ENCODE results near the gene P3H2.

The P3H2 gene

DNA sequence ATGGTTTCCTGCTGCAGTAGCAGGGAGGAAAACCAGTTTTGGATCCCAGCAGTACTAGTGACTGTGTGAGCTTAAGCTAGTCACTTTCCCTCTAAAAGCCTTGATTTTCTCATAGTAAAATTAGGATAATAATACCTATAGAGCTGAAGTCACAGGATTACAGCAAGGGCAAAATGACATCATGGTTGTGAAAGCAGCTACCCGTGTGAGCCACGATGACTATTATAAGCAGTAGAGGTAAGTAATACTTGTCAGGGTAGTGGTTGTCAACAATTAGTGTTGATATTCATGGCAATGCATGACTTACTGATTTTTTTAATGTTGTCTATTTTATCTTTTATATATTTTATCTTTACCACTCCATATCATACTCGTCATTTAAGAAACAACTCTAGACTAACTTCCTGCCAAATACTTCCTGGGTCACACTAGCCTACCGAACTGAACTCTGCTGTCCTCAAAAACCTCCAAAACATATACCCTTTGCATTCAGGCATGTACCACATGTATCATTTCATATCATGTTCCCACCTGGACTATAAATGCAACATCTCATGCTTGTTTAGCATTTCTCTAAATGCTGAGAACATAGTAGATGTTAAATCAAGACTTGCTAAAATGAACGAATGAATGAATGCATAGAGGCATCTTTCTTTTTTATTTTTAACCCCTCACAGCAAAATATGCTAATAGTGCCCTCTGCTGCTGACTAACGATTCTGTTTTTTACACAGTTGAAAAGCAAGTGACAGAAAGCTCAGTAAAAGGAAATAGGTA lies 172.6 kb downstream of the P3H2 start:
- DNase-seq (ENCODE audit: low read depth in 3 of 3, low spot score in 1 of 3): no peak

DNA sequence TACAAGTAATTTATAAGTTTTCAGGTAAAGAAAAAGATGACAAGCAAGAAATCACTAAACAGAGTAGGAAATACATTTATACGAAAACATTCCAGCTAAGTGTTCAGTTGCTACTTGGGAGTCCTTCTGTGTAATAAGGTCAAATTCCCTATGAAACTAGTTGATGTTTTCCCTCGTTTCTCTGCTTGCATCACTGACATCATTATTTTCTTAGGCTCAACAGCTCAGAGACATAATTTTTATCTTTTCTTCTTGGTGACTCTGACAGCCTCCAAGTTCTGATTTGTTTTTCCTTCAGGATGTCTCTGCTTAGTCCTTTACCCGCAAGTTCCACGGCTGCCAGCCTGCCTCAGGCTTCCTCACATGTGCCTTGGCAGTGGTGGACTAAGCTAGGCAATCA lies 173.6 kb downstream of the P3H2 start:
- no peak for DNase-seq (ENCODE audit: low read depth in 3 of 3, low spot score in 1 of 3)

DNA sequence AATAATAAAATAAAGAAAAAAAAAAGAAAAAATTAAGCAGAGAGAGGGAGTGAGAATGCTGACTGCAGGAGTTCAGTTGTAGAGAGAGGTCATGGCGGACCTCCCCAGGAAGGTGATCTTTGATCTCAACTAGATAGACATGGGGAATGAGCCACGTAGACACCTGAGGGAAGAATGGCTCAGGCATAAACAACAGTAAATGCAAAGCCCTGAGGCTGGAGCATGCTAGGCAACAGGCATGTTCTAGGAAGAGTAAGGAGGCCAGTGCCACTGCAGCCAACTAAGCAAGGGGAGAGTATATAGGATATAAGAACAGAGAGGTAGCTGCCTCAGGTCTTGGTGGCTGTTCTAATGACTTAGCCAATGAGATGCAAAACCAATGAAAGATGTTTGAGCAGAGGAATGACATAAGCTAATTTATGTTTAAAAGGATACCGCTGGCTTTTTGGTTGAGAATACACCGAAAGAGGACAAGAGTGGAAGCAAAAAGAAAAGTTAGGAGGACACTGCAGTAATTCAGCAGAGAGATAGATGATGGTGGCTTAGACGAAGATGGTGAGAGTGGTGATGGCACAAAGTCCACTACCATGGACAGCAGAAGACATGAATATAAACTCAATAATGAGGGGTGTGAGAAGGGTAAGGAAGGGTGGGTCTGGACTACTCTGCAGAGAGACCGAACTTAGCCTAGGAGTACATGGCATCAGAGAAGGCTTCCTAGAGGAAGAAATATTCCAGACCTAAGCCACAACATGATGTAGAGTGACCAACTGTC lies 174.6 kb downstream of the P3H2 start:
- no peak for DNase-seq (ENCODE audit: low read depth in 3 of 3, low spot score in 1 of 3)

DNA sequence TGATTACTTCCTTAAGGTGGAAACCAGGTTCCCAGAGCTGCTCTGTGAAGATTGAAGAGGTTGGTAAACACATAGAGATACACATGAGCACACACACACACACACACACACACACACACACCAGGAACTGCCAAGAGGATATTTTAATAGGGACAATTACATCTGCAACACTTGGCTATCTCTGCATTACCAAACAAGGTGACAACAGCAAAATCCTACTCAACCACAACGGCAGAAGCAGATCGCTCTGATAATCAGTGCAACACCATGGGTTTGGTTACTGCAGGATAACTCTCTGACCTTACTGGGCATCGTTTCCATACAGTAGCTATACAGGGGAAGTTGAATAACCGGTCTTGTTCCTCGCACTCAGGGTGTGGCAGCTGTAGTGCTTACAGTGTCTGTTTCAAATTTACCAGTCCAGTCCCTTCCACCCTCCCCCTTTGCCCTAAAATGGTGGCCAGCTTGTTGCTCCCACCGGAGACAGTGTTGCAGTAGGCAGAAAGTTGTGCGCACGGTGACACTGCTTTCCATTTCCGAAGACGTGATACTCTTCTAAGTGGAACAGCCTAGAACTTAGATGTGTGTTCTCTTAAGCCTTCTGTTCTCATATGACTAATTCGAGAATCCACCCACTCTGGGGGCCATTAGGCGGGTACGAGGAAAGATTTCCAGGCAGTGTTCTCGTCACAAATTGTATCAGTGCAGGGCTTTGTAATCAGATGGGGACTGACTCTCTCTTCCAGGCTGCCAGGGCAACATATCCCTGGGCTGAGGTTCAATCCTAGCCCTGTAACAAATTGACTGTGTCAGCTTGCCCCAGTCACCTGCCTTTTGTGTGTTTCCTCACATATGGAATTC lies 176.2 kb downstream of the P3H2 start:
- no peak for DNase-seq (ENCODE audit: low read depth in 3 of 3, low spot score in 1 of 3)

DNA sequence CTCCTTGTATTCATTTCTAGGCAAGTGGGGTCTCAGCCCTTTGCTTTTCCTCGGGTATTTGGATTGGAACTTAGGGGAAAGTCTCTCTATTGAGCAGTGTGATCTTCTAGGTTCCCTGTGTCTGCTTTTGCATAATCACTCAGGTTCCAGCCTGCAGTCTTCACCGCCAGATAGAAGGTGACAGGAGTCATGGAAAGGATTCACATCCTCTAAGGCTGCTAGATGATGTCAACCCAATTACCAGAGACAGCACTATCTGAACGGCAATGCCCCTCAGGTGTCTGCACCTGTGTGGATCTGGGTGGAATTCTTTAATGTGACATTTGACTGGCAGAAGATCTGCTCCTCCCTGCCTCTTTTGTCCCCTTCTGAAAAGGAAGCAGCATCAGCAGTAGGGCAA lies 177.7 kb downstream of the P3H2 start:
- DNase-seq (ENCODE audit: low read depth in 3 of 3, low spot score in 1 of 3): no peak

DNA sequence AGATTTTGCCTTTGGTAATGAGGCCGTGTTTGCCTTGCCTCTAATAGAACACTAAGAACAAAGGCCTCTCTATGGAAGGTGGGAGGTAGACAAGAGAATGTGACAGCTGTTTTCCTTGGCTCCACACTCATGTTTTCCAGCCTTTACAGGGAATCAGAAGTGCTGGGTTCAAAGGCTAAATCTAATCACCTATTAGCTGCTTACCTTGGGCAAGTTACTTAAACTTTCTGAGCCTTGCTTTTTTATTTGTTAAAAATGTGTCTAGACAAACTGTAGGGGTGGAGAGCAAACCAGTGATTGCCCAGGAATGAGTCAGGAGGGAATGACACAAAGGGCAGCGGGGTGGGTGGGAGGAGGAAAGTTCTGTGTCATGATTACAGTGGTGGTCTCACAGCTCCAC lies 179.0 kb downstream of the P3H2 start:
- DNase-seq (ENCODE audit: low read depth in 3 of 3, low spot score in 1 of 3): no peak

DNA sequence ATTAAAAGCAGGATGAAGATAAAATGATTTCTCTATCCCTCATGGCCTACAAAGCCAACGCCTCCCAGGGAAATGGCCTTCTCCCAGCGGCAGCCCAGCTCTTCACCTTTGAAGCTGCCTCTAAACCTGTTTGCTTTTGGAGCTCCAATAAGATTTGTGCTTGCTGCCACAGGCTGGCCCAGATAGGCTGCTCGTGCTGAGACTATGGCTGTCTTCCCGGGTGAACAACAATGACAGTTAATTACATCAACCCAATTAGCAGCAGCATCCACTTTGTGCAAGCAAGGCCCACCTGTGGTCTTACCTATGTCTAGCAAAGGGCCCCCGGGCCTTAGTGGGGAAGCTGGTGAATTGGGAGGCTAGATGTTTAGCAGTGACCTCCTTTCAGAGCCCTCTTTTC lies 179.6 kb downstream of the P3H2 start:
- no peak for DNase-seq (ENCODE audit: low read depth in 3 of 3, low spot score in 1 of 3)

DNA sequence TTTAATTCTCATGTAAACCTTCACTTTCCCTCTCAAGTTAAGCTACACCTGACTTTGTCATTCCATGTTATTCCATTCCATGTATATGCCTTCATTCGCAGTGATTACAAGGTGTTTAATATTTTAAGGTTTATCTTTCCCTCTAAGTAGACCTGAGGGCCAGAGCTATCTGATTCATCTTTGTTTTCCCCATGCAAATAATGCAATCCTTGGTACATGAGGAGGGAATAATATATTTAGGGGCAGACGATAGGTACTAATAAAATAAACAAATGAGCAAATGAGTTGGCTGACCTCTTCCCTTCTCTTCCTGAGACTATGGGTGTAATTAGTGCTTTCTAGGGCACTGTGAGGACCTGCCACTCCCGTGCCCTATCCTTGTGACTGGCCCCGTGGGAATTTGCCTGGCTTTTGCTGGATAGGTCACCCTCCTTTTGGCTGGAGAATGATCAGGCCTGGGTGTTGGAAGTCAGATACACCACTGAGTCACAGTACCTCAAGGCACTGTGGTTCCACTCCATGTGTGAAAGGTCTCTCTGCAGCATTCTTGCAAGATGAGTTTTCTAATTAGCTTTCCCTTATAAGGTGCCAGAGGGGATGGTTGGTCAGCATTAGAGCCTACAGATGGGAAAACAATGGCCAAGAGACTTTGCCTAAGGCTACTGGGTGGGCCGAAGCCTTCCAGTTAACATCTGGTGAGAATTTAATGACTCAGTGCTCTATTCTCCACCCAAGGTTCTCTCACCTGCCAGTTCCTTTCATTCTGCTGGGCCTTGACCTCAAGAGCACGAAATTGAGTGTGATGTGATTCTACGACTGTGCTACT lies 183.2 kb downstream of the P3H2 start:
- no peak for DNase-seq (ENCODE audit: low read depth in 3 of 3, low spot score in 1 of 3)

DNA sequence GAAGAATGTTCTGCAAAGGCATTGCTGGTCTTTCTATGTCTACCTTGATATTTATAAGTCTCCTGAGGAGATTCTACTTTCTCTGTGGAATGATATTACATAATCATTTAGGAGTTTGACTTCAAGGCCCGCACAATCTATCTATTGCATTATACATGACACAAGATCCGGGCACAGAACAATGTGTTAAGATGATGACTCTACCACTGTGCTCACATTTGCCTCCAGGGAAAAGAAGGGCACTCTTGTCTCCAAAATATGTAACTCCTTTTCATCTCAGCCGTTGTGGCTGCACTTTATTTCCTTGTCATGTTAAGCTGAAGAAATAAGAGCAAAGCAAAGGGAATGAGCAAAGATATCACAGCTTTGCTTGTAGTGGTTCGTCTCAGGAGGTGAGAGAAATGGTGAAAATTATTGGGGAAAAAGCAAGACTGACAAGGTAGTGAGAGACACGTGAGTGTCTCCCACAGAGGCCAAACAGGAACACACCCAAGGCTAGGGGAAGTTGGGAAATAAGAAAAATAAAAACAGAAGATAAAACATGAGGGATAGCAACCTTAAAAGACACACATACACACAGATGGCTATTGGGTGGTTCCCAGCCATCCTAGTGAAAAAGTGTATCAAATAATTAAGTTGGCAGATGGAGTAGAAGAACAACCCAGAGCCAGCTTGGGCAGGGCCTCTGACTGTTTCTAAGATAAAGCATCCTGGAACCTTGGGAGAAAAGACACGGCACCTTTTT lies 184.3 kb downstream of the P3H2 start:
- DNase-seq (ENCODE audit: low read depth in 3 of 3, low spot score in 1 of 3): no peak

DNA sequence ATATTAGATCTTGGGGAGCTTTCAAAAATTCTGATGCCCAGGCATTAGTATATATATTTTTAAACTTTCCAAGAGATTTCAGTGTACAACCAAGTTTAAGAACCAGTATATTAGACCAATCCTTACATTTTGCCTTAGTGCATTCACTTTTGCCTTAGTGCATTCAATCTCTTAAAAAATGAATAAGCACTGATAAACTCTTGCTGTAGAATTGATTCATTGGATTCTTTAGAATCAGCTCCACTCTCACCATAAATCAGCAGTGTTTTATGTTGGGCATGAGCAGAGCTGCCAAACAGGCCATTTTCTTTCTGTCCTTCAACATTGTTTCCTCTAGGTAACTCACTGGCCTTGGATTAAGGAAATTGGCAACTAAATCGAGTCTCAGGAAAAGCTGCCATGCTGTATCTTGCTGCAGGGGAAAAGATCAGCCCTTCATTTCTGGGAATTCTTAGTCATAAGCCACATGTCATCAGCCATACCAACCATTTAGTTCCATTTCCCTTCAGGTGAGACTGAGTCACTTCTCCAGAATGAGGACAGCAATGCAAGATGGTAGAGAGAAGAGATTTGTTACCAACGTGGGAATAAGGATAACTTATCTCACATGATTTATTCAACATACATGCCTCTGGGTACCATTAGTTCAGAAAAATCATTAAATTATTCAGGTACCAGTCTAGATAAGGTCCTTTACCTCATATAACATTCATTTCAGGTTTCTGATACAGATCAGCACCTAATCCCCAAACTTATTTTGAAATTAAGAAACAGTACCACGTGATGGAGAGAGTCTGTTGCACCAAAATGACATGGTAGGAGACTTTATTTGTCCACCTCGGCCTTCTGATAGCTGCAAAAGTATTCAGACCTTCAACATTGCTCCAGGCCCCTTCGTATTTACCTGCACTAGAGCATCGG lies 192.5 kb downstream of the P3H2 start:
- no peak for DNase-seq (ENCODE audit: low read depth in 3 of 3, low spot score in 1 of 3)

DNA sequence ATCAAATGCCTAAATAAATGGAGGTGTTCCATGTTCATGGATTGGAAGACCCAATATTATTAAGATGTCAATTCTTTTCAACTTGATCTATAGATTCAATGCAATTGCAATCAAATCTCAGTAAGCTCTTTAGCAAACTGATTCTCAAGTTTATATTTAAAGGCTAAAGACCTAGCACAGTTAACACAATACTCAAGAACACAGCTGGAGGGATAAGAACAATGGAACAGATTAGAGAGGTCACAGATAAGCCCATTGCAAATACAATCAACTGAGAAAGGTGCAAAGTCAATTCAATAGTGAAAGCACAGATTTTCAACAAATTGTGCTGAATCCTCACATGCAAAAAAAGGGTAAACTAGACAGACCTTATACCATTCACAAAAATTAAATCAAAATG lies 198.9 kb downstream of the P3H2 start:
- no peak for DNase-seq (ENCODE audit: low read depth in 3 of 3, low spot score in 1 of 3)

DNA sequence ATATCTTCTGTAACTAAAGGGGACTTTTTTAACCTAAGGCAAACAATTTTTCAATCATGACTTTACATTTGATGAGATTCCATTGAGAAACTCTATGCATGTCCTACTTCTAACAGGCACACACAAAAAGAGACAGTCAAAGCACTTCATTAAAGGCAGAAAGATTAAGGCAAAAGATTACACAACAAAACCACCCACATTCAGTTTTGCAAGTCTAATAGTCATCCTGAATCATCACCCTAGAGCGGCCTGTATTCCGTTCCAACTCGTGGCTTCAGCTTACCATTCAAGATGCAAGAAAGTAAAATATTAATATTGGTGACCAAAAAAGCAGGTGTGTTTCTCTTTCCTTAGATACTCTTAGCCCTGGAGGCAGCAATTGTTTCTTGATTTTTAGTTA lies 205.9 kb downstream of the P3H2 start:
- DNase-seq (ENCODE audit: low read depth in 3 of 3, low spot score in 1 of 3): no peak

DNA sequence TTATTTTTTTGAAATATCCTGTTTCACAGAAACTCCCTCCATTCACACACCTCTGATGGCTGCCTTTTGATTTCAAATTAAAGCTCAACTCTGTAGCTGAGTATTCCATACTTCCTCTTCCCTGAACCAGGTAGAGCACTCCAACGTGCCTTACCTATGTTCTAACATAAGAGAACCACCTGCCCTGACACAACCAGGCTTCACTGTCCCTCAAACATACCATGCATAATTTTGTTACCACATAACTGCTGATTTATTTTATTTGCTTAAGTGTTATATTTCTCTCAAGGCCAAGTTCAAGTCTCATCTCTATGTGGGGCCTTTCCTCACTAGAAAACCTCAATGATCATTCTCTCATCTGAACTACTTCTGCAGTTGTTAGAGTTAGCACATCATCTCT lies 209.7 kb downstream of the P3H2 start:
- DNase-seq (ENCODE audit: low read depth in 3 of 3, low spot score in 1 of 3): no peak

DNA sequence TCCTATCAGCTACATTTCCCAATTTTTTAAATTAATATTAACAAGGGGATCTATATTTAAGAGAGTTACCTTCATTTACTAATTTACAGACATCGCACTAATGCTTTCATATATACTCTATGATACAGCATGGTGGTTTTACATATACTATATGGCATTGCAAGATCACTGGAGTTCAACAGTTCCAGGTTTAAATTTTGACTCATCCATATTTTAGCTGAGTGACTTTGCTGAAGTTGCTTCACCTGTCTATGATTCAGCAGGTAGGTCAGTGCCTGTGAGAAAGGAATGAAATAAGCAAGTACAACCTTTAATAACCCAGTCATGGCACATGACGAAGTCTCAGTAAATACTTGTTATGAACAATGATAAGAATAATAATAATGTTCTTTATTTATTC lies 211.1 kb downstream of the P3H2 start:
- no peak for DNase-seq (ENCODE audit: low read depth in 3 of 3, low spot score in 1 of 3)

DNA sequence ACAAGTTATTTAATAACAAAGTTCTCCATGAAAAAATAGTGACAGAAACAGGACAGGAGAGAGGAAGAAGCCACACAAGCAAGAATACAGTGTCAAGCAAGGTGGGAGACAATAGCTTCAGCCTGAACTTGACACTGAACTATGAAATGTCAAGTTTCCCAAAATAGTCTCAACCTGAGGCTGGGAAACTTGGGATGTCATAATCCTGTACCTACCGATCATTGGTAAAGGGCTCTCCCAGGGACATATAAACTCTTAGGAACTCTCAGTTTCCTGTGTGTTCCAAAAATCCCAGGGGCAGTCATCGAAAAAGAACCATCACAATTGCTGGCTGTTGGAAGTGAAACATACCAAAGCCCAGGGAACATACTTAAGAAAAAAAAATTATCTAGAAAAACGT lies 211.6 kb downstream of the P3H2 start:
- no peak for DNase-seq (ENCODE audit: low read depth in 3 of 3, low spot score in 1 of 3)

DNA sequence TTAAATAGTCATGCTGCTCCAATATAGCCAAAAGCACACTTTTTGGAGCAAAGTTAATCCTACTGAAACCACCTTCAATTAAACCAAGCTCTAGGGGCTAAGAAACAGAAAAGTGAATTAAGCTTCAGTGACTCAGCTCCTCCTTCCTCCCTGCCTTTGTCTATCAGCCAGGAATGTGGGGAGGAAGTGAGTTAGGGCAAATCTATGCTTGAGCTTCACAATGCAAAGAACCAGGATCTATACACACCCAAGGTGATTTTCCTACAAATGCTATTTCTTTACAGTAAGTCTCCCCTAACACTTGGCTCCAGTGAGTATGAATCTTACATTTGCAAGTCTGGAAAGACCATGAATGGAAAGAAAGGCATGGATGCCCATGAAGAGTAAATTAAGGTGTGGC lies 212.1 kb downstream of the P3H2 start:
- DNase-seq (ENCODE audit: low read depth in 3 of 3, low spot score in 1 of 3): no peak

DNA sequence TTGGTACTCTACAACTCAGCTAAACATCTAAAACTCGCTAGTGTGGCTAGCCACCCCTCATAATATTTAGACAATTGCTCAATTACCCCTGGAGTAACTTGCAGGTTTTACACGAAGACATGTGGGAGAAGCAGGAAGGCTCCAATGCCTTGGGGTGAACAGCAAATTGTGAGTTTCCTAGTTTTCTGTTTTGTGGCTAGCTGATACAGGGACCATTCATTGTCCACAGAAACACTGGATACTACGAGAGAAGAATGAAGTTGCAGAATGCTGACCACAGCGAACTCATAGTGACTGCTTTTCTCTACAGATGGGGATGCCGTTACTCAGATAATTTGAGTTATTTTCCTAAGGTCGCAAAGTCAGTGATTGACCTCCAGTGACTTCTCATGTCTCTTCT lies 212.9 kb downstream of the P3H2 start:
- no peak for DNase-seq (ENCODE audit: low read depth in 3 of 3, low spot score in 1 of 3)

Measured in stimulated activated CD4-positive, alpha-beta T cell treated with anti-CD3 and anti-CD28 coated beads, TNF-alpha, amount 100 ng/mL, for 1 hour (primary cell).